HG03097 (cell line): Measurements from ENCODE around the gene ICAM2.
A peak's percentile ranks its signal among the peaks of the same experiment; 100 is the strongest.

Experiments used
- ATAC-seq: cut with Tn5 transposase; IDR thresholded peaks from one replicate; pipeline ENCODE4 v1.9.1; 2021; ENCODE audit not compliant: unreplicated experiment, low FRiP score

ICAM2 gene

GRCh38 chr17:63978272-63979200 is 41.9 kb downstream of the ICAM2 start:
- ATAC-seq = no peak

- ATAC-seq = no peak
Measured at GRCh38 chr17:63976702-63977101, 43.7 kb downstream of the ICAM2 start.

GRCh38 chr17:63975541-63976092 is 44.8 kb downstream of the ICAM2 start:
- ATAC-seq = no peak

- no peak for ATAC-seq
Measured at GRCh38 chr17:63974594-63975192, 45.7 kb downstream of the ICAM2 start.

GRCh38 chr17:63973930-63974593 is 46.4 kb downstream of the ICAM2 start:
- ATAC-seq = no peak

- no peak for ATAC-seq
Measured at GRCh38 chr17:63973247-63973646, 47.2 kb downstream of the ICAM2 start.

GRCh38 chr17:63972796-63973195 is 47.6 kb downstream of the ICAM2 start, which contains the start of gene SCN4A:
SCN4A (minus strand) TSS chr17:63972918; CDS start chr17:63972841, 77 bp downstream.
- ATAC-seq = no peak

GRCh38 chr17:63969278-63969677 is 51.2 kb downstream of the ICAM2 start:
- no peak for ATAC-seq

GRCh38 chr17:63967953-63968352 is 52.5 kb downstream of the ICAM2 start:
- ATAC-seq = no peak

GRCh38 chr17:63966646-63967264 is 53.7 kb downstream of the ICAM2 start:
- ATAC-seq = peak; percentile 72

GRCh38 chr17:63963123-63963522 is 57.3 kb downstream of the ICAM2 start:
- ATAC-seq = no peak

- ATAC-seq = no peak
Measured at GRCh38 chr17:63962298-63962744, 58.1 kb downstream of the ICAM2 start.

GRCh38 chr17:63961355-63962212 is 58.8 kb downstream of the ICAM2 start:
- no peak for ATAC-seq

GRCh38 chr17:63960430-63960829 is 60.0 kb downstream of the ICAM2 start:
- no peak for ATAC-seq

GRCh38 chr17:63960006-63960405 is 60.4 kb downstream of the ICAM2 start:
- no peak for ATAC-seq

- no peak for ATAC-seq
Measured at GRCh38 chr17:63956296-63956920, 64.0 kb downstream of the ICAM2 start.

GRCh38 chr17:63955791-63956190 is 64.6 kb downstream of the ICAM2 start:
- ATAC-seq = no peak

GRCh38 chr17:63955232-63955631 is 65.2 kb downstream of the ICAM2 start:
- ATAC-seq = no peak

GRCh38 chr17:63954402-63955063 is 65.9 kb downstream of the ICAM2 start:
- ATAC-seq = peak; percentile 62
